HG02763 (cell line): ENCODE measurements around the gene SPESP1.

Experiments
- ATAC-seq: cut with Tn5 transposase; IDR thresholded peaks from one replicate; pipeline ENCODE4 v1.9.1; 2021; ENCODE audit warnings: mild to moderate bottlenecking, moderate library complexity; ENCODE audit not compliant: unreplicated experiment

SPESP1 gene

DNA sequence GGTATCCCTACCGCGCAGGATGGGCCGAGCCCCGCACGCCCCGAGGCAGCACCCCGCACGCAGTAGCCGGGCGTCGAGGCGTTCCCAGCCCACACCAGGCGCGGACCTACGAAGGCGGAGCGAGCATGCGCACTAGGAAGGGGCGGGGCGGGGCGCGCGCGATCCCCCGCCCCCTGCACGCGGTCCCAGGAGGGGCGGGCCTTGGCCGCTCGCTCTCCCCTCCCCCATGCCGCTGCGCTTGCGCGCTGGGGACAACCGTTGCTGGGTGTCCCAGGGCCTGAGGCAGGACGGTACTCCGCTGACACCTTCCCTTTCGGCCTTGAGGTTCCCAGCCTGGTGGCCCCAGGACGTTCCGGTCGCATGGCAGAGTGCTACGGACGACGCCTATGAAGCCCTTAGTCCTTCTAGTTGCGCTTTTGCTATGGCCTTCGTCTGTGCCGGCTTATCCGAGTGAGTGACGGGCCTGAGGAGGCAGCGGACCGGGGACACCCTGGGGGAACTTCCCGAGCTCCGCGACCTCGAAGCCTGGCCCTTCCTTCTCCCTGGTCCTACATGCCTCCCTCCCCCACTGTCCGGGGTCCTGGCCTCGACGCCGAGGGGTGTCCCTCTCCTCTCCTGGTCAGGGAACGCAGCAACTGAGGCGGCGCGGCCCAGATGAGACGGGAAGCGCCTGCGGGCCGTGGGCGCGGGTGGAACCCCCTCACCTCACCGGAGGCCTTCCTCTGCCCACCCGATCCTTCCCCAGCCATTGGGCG lies at the start of gene SPESP1:
Gene SPESP1, plus strand, starts transcription at position 258 of the 755 bp plus-strand sequence. Its CDS starts 129 bp downstream, at position 387.
- no peak for ATAC-seq

DNA sequence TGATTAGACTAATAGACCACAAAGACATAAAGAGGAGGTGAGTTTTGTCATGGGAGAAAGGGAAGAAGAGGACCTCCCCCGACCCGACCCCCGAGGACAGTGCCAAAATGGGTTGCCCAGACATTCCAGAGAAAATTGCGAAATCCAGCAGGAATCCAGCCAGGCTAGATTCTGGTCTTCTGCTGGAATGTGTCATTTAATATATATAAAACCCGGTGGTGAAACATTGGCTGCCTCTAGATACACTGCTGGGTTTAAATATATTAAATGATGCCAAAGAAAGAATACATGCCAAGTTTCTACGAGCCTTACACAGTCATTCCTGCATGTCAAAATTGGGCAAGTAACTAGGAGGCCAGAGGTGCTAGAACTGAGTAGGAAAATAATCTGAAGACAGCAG lies 45.3 kb upstream of the SPESP1 start:
- ATAC-seq: no peak

DNA sequence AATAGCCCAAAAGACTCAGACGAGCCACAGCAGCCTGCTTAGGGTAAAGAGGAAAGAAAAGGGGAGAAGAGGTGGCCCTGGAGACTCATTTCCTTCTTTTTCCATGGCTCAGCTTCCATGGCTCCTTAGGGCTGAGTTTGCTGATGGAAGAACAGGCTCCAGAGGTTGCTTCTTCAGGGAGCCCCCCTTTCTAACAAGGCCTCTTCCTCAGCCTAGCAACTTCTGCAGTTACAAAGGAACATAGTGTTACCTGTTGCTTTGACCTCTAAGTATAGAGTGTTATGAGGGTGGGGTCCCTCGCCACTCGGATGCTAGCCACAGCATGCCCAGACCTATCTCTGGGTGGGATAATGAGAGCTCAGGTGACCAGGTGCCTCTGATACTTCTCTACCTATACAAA lies 43.2 kb upstream of the SPESP1 start:
- no peak for ATAC-seq

DNA sequence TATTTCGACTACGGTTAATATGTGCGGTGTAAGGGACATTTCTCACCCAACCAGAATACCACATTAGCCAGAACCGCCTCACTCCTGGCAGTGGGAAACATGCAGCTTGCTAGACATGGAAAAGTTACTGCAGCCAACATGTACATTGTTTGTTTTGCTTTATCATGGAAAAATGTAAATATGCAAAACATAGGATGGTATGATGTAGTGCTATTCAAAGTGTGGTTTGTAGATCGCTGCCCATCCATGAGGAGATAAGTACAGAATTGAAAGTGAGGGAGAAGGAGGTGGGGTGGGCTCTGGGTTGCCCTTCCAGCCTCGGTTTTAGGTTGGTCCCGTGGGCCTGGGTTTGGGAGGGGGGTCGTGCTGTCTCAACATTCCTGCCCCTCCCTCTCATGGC lies 42.5 kb upstream of the SPESP1 start:
- ATAC-seq: no peak

DNA sequence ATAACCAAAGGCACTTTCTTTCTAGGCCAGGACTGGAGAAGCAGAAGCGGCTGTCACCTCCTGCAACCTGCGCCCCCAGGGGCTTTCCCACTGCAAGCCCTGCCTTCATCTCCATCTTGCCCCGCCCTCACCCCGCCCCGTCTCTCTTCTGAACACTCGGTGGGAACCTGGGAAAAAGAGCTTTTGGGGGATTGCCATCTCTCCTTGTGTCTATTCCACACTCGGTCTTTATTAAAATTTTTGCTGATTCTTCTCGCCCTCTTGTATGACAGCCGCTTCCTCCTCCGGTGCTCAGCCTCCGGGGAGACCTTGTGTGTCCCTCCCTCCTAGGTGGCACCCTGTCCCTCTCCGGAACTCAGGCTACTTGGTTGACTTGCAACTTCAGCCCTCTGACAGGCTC lies 41.9 kb upstream of the SPESP1 start:
- no peak for ATAC-seq

DNA sequence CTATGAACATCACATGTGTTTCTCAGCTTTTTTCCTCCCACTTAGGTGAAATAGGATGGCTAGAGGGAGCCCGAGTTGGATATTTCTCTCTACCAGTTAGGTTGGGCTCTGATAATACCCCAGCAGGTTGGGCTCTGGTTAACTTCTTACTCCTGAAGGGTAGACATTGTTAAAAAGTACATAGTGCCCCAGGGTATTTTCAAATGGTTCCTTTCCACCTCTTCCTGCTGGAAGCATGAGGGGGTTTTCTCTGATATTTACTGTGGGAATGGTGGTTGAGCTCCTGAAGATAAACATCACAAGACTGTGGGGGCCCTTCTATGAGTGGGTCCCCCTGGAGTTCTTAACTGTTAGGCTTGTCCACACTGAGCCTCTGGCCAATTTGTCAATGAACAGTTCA lies 36.1 kb upstream of the SPESP1 start:
- ATAC-seq: no peak

DNA sequence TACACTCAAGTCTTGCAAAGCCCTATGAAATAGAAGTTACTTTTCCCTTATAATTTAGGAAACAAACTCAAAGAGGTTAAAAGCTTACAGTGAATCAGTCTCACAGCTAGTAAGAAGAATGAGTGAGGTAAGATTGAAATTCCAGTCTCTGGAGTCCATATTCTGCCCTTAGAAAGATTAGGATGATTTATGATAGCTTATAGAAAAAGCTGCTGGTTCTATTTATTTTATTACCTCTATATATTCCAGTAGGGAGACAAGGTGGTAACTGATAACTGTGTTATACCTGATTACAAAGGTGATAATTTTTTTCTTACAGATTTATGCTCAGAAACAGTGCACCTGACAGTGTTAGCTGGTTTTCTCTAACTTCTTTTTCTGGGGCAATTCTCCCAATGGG lies 34.1 kb upstream of the SPESP1 start:
- ATAC-seq: no peak

DNA sequence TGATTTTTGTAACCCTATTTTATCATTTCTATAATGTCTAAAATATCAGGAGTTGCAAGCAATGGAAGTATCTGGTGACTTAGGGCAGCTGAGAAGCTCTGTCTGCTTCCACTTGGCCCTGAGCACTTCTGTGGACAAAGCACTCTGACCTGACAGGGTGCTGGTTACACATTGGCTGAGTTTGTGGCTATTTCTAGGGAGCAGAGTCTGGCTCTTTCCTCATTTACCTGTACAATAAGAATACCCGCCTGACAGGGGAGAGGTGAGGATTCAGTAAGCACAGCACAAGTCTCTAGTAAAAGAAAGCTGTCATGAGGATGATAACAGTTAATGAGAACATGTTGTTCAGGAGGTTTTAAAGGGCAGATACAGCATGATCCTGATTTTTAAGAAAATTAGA lies 33.3 kb upstream of the SPESP1 start:
- ATAC-seq: no peak

DNA sequence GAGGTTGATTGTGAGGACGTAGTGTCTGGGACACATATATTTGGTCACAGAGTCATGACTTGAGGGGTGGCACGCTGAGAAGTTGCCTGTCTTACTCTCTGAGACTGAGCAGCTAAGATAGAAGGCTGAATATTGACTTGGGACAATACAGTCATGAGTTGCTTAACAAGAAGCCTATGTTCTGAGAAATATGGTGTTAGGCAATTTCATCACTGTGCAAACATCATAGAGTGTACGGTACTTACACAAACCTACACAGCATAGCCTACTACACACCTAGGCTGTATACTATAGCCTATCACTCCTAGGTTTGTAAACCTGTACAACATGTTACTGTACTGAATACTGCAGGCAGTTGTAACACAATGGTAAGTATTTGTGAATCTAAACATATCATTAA lies 30.3 kb upstream of the SPESP1 start:
- ATAC-seq: no peak

DNA sequence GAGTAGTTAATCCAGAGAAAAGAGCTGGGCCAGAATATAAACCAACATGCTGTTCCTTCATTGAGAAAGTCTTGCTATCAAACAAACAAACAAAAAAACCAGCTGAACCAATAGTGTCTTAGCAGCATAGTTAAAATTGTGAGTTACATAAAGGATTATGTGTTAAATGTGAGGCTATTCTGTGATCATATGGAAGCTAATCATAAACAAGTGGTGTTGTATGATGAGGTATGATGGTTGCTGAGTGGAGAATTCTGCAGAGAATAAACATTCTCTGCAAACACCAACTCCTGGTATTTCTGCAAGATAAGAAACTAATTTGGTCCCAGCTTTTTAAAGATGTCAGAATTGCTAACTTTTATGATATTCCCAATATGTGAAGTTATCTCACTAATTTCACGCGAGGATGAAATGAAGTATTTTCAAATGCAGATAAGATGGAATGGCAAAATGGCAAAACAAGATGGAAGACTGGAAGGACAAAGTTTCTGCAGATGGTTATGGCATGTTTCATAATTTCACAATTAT lies 22.9 kb upstream of the SPESP1 start:
- no peak for ATAC-seq

DNA sequence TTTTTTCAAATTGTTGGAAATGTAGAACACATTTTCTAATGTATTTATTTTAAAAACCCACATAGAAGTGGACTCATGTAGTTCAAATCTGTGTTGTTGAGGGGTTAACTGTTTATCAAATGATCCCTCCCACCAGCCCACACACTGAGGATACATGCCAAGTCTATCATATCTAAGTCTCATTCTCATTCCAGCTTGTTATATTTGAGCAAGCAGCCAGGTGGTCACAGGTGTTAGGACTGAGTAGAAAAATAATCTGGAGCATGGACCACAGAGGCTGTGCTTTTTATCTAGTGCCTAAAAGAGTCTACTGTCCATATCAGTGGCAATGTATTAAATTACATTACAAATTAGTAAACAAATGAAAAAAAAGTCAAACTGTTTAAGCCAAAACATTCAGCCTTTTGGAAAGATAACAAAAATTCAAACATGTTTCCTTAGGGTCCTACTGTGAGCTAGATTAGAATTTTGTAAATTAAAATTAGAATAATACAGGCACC lies 20.7 kb upstream of the SPESP1 start:
- no peak for ATAC-seq

DNA sequence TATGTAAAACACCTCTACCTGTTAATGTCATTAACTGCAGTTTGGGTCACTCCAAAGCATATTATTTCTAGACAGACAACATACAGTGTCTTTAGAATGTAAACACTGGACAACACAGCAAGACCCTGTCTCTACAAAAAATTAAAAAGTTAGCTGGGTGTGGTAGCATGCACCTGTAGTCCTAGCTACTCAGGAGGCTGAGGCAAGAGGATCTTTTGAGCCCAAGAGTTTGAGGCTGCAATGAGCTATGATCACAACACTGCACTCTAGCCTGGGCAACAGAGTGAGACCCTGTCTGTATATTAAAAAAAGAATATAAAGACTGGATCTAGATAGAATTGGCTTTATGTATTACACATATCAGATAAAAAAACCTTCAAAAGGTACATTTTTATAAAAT lies 20.0 kb upstream of the SPESP1 start:
- ATAC-seq: no peak

DNA sequence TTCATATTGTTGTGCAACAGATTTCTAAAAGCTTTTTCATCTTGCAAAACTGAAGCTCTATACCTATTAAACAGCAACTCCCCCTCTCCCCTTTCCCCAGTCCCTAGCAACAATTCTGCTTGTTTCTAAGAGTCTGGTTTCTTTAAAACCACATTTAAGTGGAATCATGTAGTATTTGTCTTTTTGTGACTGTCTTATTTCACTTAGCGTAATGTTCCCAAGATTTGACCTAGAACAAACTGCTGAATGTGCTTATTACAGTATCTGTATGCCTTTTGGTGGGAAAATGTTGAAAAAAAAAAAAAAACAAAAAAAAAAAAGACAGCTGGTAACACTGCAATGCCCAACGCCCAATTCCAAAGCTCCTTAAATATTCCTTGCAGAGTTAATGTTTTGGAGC lies 19.5 kb upstream of the SPESP1 start:
- no peak for ATAC-seq

DNA sequence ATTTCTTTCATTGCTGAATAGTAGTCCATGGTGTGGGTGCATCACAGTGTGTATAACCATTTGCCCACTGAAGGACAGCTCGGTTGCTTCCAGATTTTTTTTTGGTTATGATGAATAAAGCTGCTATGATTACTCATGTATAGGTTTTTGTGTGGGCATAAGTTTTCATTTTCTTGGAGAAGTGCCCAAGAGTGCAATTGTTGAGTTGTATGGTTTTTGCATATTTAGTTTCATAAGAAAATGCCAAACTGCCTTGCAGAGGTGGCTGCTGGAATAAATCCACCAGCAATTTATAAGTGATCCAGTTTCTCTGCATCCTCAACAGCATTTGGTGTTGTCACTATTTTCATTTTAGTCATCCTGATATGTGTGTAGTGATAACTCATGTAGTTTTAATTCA lies 8.4 kb upstream of the SPESP1 start:
- ATAC-seq: no peak

DNA sequence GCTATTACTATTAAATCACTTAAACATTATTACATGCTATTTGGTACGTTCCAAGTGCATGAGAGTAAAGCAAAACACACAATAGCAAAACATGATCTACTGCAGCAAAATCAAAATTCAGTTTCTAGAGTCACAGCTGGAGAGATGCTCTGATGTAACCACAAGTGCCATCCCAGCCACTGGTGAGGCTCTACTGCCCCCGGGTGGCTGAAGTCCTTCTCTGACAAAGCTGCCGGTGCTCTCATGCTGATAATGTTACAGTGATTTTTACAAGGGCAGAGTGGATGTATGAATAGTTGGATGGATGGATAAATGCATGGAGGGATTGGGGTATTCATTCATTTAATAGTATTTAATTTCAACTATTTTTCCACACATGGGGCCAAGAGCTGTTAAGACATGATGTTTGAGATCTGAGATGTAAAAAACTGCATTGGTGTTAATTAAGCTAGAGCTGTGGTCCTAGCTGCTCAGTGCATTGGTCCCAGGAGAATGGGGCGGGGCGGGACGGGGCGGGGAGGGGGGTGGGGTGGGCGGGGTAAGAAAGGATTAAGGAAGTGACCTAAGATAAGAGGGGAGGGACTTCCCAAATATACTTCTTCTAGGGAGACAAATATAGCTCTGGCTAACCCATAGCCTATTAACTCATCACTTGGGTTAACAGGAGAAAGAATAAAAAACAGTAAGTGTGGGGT lies 5.3 kb upstream of the SPESP1 start:
- ATAC-seq: no peak

DNA sequence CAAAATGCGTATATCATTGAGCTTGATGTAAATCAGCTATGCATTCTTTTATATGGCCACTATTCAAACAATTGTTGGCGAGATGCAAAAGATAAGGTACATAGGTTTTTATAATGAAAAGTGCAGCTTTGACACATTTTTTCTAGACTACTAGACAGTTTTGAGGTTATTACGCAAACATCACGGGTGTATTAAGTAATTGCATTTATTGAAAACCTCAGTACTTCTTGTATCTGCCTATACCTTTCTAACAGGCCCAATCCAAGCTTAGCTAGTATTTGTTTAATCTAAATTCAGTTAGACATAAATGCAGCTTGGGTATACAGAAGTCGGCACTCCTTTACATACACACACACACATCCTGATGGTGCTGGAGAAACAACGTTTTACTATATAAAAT lies 2.7 kb downstream of the SPESP1 start:
- no peak for ATAC-seq

DNA sequence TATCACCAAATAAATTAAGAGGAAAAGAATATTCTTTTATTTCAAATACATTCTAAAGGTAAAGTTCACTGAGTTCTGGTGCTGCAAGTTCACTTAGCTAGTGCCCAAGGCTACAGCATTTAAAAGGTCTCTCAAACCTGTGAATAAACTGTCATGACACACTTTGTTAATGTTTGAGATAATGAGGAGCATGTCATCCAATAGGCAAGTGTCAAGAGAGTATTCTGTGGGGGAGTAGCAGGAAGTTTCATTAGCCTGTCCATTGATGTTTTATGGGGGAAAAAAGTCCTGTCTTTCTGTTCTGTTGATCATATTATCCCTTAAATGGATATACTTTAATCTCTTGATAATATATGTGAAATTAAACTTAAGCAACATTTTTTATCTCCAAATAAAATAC lies 4.0 kb downstream of the SPESP1 start:
- ATAC-seq: no peak

DNA sequence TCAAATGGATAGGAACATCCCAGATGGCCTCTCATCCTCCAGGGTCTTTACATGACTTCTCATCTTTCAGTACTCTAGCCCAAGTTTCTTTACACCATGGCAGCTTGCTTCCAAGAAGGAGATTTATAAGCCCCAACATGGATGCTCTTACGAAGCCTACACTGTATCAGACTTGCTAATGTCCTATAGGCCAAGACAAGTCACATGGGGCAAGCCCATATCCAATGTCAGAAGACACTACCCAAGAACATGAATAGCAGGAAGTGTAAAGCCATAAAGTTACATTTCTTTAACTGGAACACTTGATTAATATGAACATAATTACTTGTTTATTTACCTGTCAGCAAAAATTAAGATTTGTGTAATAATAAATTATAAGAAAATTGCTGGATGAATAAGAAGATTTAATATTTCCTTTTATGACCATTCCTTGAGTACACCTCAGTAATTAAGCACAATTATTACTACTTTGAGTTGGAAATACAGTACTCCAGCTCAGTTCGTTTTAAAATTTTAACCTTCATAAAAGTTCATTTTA lies 5.1 kb downstream of the SPESP1 start:
- no peak for ATAC-seq

DNA sequence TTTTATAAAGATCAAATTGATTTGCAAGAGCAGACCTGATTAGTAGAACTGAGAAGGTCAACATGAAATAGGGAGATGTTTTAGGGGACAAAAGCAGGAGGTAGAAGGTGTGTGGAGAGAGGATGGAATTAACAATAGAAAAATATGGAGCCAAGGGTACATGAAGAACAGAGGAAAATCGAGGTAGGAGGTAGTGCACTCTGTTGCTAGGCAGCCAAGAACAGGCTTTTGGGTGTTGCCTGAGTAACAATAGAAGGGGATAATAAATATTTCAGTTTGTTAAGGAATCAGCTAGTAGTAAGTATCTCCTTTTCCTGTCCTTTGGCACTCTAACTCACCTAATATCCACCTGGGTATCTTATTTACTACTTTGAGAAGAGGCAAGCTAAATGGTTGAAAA lies 9.2 kb downstream of the SPESP1 start:
- no peak for ATAC-seq

DNA sequence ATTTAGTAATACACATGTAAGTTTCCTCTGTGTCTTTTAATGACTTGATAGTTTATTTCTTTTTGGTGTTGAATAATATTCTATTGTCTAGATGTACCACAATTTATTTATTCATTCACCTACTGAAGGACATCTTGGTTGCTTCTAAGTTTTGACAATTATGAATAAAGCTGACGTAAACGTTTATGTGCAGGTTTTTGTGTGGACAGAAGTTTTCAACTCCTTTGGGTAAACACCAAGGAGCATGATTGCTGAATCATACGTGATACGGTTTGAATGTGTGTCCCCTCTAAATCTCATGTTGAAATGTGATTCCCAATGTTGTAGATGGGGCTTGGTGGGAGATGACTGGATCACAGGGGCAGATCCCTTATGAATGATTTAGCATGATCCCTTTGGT lies 21.5 kb downstream of the SPESP1 start:
- no peak for ATAC-seq

DNA sequence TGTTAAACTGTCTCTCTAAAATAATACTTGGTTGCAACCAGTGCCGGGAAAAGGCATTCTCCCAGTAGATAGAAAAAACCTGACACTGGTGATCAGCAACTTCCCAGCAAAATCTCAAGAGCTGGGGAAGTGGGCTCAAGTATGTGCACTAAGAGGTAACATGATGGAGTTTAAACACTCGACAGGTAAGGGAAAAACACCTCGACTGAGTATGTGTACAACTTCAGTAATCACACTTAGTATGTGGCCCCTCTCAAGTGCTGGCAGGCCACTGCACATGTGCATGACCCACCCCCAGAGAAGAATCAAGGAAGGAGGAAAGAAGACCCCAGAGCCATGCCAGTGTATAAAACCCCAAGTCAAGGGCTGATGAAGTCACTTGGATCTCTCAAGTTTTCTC lies 27.4 kb downstream of the SPESP1 start:
- ATAC-seq: no peak

DNA sequence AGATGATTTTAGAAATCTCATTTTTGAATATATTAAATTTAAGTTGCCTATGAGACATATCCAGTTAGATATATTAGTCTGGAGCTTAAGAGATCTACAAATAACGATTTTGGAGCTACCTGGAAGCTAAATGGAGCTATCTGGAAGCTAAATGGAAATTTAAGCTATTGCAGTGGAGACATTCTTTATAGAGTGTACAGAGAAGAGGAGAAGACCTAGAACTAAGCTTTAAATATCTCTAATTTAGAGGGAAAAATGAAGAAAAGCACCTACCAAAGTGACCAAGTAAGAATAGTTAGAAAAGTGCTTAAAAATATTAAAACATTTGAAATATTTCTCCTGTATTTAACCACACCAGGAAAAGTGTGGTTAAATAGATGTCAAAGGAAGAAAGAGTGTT lies 28.3 kb downstream of the SPESP1 start:
- no peak for ATAC-seq
